Activated B cell treated with CpG ODN at 0.5 μM for 24 hours (primary cell): ENCODE measurements around the gene MRPL54. TPM values are rescaled to one million over a fixed set of nuclear protein-coding genes. Genes with fewer than 3 reads are reported as not detected.

Experiments
- ATAC-seq: fragments of 200-7000 bp; cut with Tn5 transposase; one replicate; pipeline ENCODE4 v1.10.0; 2021; ENCODE audit warnings: low read depth, mild to moderate bottlenecking, moderate library complexity
- CTCF ChIA-PET: fragments of 350-600 bp; sonication (Branson Sonifier 250); formaldehyde crosslinking; loops from one replicate; lab custom pipeline; 2021; ENCODE audit warnings: antibody characterized with exemption; lab: Charles Lee
- POLR2A ChIA-PET: fragments of 350-600 bp; sonication (Branson Sonifier 250); formaldehyde crosslinking; loops from one replicate; lab custom pipeline; 2021; ENCODE audit warnings: antibody characterized with exemption; lab: Charles Lee
- DNase-seq: peaks from one replicate; pipeline ENCODE4 v3.0.0; 2022
- H3K27ac Mint-ChIP-seq: one replicate; pipeline ENCODE4 v1.8.0; 2020; ENCODE audit warnings: mixed read lengths
- H3K27me3 Mint-ChIP-seq: one replicate; pipeline ENCODE4 v1.8.0; 2021; ENCODE audit warnings: mixed read lengths
- H3K36me3 Mint-ChIP-seq: one replicate; pipeline ENCODE4 v1.8.0; 2021; ENCODE audit warnings: low read depth, mixed read lengths
- H3K4me1 Mint-ChIP-seq: one replicate; pipeline ENCODE4 v1.8.0; 2021; ENCODE audit warnings: mixed read lengths
- H3K4me3 Mint-ChIP-seq: one replicate; pipeline ENCODE4 v1.8.0; 2020; ENCODE audit warnings: mild to moderate bottlenecking, mixed read lengths
- H3K9me3 Mint-ChIP-seq: one replicate; pipeline ENCODE4 v1.8.0; 2020; ENCODE audit warnings: mixed read lengths
- intact Hi-C: fragments of 100-400 bp; cut with micrococcal nuclease; formaldehyde crosslinking; loops from one replicate; pipeline ENCODE4 v1.15.1; 2024
- total RNA-seq: library from RNA; stranded (reverse); gene quantifications from 2 replicates; pipeline ENCODE4 v1.2.3, GENCODE V29; 2022
- TF ChIP-seq, protein P1 (sequence below): fragments of 200-600 bp; IDR thresholded peaks from one replicate; pipeline ENCODE4 v1.8.0; 2022; ENCODE audit warnings: antibody characterized with exemption, mild to moderate bottlenecking

Gene MRPL54
- total RNA-seq, 1 donor from 2014 or later = 81.2 TPM

GRCh38 chr19:3738477-3739220 is 23.8 kb upstream of the MRPL54 start:
- CTCF ChIA-PET = no interaction called here
- ATAC-seq = no peak
- no peak overlapping the region for H3K4me3 Mint-ChIP-seq
- TF ChIP-seq, protein P1, sequence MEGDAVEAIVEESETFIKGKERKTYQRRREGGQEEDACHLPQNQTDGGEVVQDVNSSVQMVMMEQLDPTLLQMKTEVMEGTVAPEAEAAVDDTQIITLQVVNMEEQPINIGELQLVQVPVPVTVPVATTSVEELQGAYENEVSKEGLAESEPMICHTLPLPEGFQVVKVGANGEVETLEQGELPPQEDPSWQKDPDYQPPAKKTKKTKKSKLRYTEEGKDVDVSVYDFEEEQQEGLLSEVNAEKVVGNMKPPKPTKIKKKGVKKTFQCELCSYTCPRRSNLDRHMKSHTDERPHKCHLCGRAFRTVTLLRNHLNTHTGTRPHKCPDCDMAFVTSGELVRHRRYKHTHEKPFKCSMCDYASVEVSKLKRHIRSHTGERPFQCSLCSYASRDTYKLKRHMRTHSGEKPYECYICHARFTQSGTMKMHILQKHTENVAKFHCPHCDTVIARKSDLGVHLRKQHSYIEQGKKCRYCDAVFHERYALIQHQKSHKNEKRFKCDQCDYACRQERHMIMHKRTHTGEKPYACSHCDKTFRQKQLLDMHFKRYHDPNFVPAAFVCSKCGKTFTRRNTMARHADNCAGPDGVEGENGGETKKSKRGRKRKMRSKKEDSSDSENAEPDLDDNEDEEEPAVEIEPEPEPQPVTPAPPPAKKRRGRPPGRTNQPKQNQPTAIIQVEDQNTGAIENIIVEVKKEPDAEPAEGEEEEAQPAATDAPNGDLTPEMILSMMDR = no peak
- peaks cover 4% of the 10 kb centered on the region for H3K27me3 Mint-ChIP-seq
- intact Hi-C loops = no loop called here
- H3K9me3 Mint-ChIP-seq = no peaks in the 10 kb centered on the region
- DNase-seq = no peak
- H3K36me3 Mint-ChIP-seq = no peaks in the 10 kb centered on the region
- POLR2A ChIA-PET = no interaction called here
- no peaks in the 10 kb centered on the region for H3K4me1 Mint-ChIP-seq
- no peak overlapping the region for H3K27ac Mint-ChIP-seq

- POLR2A ChIA-PET = no interaction called here
- H3K4me3 Mint-ChIP-seq = no peak overlapping the region
- no peaks in the 10 kb centered on the region for H3K9me3 Mint-ChIP-seq
- H3K27me3 Mint-ChIP-seq = peaks cover 4% of the 10 kb centered on the region
- intact Hi-C loops = no loop called here
- TF ChIP-seq, protein P1 = no peak
- CTCF ChIA-PET = no interaction called here
- no peak for ATAC-seq
- H3K27ac Mint-ChIP-seq = no peak overlapping the region
- no peak for DNase-seq
- no peaks in the 10 kb centered on the region for H3K4me1 Mint-ChIP-seq
- H3K36me3 Mint-ChIP-seq = no peaks in the 10 kb centered on the region
Observed at GRCh38 chr19:3740431-3740830, 22.1 kb upstream of the MRPL54 start.

DNA sequence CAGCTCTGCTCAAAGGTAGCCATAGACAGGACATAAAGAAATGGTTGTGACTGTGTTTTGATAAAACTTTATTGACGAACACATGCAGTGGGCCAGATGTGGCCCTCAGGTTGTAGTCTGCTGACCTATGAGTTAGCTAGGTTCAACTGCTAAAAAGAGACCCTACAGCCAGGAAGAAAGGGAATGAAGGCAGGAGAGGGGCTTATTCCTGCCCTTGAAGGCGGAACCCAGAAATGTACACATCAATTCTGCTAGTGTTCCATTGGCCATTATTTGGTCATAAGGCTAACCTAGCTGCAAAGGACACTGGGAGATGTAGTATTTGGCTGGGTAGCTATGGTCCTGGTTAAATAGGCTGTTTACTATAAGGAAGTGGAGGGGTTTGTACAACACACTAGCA is 19.0 kb upstream of the MRPL54 start:
- intact Hi-C loops = no loop called here
- no peaks in the 10 kb centered on the region for H3K4me1 Mint-ChIP-seq
- ChIA-PET POLR2A (interaction anchor here (0.6 kb wide), 1 partner anchor 78 kb away, joined by 3 read pairs; no protein-coding TSS in a partner anchor), CTCF (no interaction called here)
- TF ChIP-seq, protein P1 = no peak
- no peak overlapping the region for H3K4me3 Mint-ChIP-seq
- no peaks in the 10 kb centered on the region for H3K27me3 Mint-ChIP-seq
- H3K36me3 Mint-ChIP-seq = no peaks in the 10 kb centered on the region
- H3K27ac Mint-ChIP-seq = no peak overlapping the region
- ATAC-seq (no peak), DNase-seq (no peak)
- H3K9me3 Mint-ChIP-seq = no peaks in the 10 kb centered on the region

GRCh38 chr19:3745363-3746045 is 17.0 kb upstream of the MRPL54 start:
- TF ChIP-seq, protein P1 = no peak
- DNase-seq (no peak), ATAC-seq (no peak)
- CTCF ChIA-PET = no interaction called here
- intact Hi-C loops = no loop called here
- no peaks in the 10 kb centered on the region for H3K27me3 Mint-ChIP-seq
- no peaks in the 10 kb centered on the region for H3K9me3 Mint-ChIP-seq
- POLR2A ChIA-PET = no interaction called here
- no peak overlapping the region for H3K4me3 Mint-ChIP-seq
- peaks cover 13% of the 10 kb centered on the region for H3K36me3 Mint-ChIP-seq
- no peak overlapping the region for H3K27ac Mint-ChIP-seq
- no peaks in the 10 kb centered on the region for H3K4me1 Mint-ChIP-seq

DNA sequence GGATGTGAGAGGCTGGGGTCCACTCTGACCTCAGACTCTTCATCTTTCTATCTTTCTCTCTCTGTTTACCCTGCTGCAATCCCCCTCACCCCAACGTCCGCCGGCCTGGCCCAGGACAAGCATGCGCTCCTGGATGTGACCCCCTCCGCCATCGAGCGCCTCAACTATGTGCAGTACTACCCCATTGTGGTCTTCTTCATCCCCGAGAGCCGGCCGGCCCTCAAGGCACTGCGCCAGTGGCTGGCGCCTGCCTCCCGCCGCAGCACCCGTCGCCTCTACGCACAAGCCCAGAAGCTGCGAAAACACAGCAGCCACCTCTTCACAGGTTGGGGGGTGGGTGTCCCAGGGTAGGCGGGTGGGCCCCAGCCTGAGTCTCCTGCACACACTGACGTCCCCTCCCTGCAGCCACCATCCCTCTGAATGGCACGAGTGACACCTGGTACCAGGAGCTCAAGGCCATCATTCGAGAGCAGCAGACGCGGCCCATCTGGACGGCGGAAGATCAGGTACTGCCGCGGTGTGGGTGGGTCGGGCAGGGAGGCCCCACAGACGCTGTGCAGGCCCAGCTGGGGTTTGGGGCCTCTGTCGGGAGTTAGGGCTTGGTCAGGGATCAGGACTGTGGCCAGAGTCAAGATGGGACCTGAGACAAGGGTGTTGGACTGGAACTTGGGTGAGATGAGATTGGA is 16.0 kb upstream of the MRPL54 start:
- Mint-ChIP-seq H3K4me1 (no peaks in the 10 kb centered on the region), H3K27ac (no peak overlapping the region), H3K27me3 (no peaks in the 10 kb centered on the region), H3K4me3 (no peak overlapping the region), H3K9me3 (no peaks in the 10 kb centered on the region), H3K36me3 (peaks cover 20% of the 10 kb centered on the region)
- TF ChIP-seq, protein P1 = no peak
- POLR2A ChIA-PET = interaction anchor here (0.6 kb wide), 1 partner anchor 239 kb away, joined by 4 read pairs; no protein-coding TSS in a partner anchor
- DNase-seq (no peak), ATAC-seq (no peak)
- intact Hi-C loops = no loop called here
- CTCF ChIA-PET = no interaction called here
